Trophoblast cell (in vitro differentiated cells and primary cell): ENCODE data around the gene CYB561D1.

ENCODE experiments used
- DNase-seq, 2 donors: peaks; one replicate each; pipeline ENCODE4 v3.0.0-alpha.2; 2016
- H2AFZ ChIP-seq: 2 replicates; pipeline ENCODE4 v1.6.1; 2013; ENCODE audit warnings: low read length, moderate library complexity, mild to moderate bottlenecking; ENCODE audit not compliant: insufficient read depth, poor library complexity
- H2AK5ac ChIP-seq: 2 replicates; pipeline ENCODE4 v1.6.1; 2013; ENCODE audit warnings: mild to moderate bottlenecking, low read length
- H2BK120ac ChIP-seq: 2 replicates; pipeline ENCODE4 v1.6.1; 2013; ENCODE audit warnings: low read length, mild to moderate bottlenecking, moderate library complexity; ENCODE audit not compliant: insufficient read depth, poor library complexity
- H2BK12ac ChIP-seq: 2 replicates; pipeline ENCODE4 v1.6.1; 2013; ENCODE audit warnings: mild to moderate bottlenecking, low read length, moderate library complexity
- H2BK5ac ChIP-seq: 2 replicates; pipeline ENCODE4 v1.6.1; 2013; ENCODE audit warnings: low read length, low read depth, moderate library complexity, mild to moderate bottlenecking; ENCODE audit not compliant: poor library complexity
- H3K14ac ChIP-seq: 2 replicates; pipeline ENCODE4 v1.6.1; 2013; ENCODE audit warnings: mild to moderate bottlenecking, low read length
- H3K18ac ChIP-seq: 2 replicates; pipeline ENCODE4 v1.6.1; 2013; ENCODE audit warnings: mild to moderate bottlenecking, low read length
- H3K23ac ChIP-seq: 2 replicates; pipeline ENCODE4 v1.6.1; 2013; ENCODE audit warnings: low read length
- H3K27ac ChIP-seq: 2 replicates; pipeline ENCODE4 v1.5.1; 2013; ENCODE audit warnings: low read depth, mild to moderate bottlenecking, inconsistent platforms, low read length, moderate library complexity
- H3K27me3 ChIP-seq: 2 replicates; pipeline ENCODE4 v1.6.1; 2013; ENCODE audit warnings: inconsistent platforms, mild to moderate bottlenecking, low read length, moderate library complexity; ENCODE audit not compliant: insufficient read depth
- H3K36me3 ChIP-seq, 2 experiments: 1 replicate in 1 of 2; 2 replicates in 1 of 2; pipeline ENCODE4 v1.6.1; 2013; ENCODE audit warnings: low read length in 2 of 2, mild to moderate bottlenecking in 2 of 2, moderate library complexity in 1 of 2; ENCODE audit not compliant: insufficient read depth in 2 of 2, control insufficient read depth in 1 of 2
- H3K4ac ChIP-seq: 2 replicates; pipeline ENCODE4 v1.6.1; 2013; ENCODE audit warnings: low read depth, mild to moderate bottlenecking, low read length, moderate library complexity
- H3K4me1 ChIP-seq, 2 experiments: 1 replicate in 1 of 2; 2 replicates in 1 of 2; pipeline ENCODE4 v1.6.1; 2013; ENCODE audit warnings: low read length in 2 of 2, mild to moderate bottlenecking in 2 of 2, moderate library complexity in 1 of 2; ENCODE audit not compliant: insufficient read depth in 2 of 2, control insufficient read depth in 1 of 2
- H3K4me2 ChIP-seq: 2 replicates; pipeline ENCODE4 v1.6.1; 2013; ENCODE audit warnings: inconsistent platforms, mild to moderate bottlenecking, low read length, moderate library complexity
- H3K4me3 ChIP-seq: 2 replicates; pipeline ENCODE4 v1.5.1; 2013; ENCODE audit warnings: mild to moderate bottlenecking, low read depth, low read length, inconsistent platforms
- H3K79me1 ChIP-seq: one replicate; pipeline ENCODE4 v1.6.1; 2013; ENCODE audit warnings: low read length
- H3K79me2 ChIP-seq: 2 replicates; pipeline ENCODE4 v1.6.1; 2013; ENCODE audit warnings: low read length, mild to moderate bottlenecking; ENCODE audit not compliant: control insufficient read depth, insufficient read depth, poor library complexity
- H3K9ac ChIP-seq: 2 replicates; pipeline ENCODE4 v1.6.1; 2013; ENCODE audit warnings: mild to moderate bottlenecking, low read length
- H3K9me3 ChIP-seq: 2 replicates; pipeline ENCODE4 v1.6.1; 2013; ENCODE audit warnings: low read depth, mild to moderate bottlenecking, control low read depth, inconsistent platforms, low read length; ENCODE audit not compliant: insufficient read depth
- H4K12ac ChIP-seq: 2 replicates; pipeline ENCODE4 v1.6.1; 2013; ENCODE audit warnings: low read depth, mild to moderate bottlenecking, low read length, moderate library complexity
- H4K8ac ChIP-seq: 2 replicates; pipeline ENCODE4 v1.6.1; 2013; ENCODE audit warnings: low read depth, mild to moderate bottlenecking, low read length, moderate library complexity
- H4K91ac ChIP-seq: one replicate; pipeline ENCODE4 v1.6.1; 2013; ENCODE audit warnings: low read depth, mild to moderate bottlenecking, low read length, moderate library complexity
- WGBS: extraction: QIAGEN DNeasy Blood & Tissue Kit; methylation state at CpG from one replicate; pipeline ENCODE4 v1.1.7; 2013; ENCODE audit warnings: missing lambda C conversion rate; ENCODE audit not compliant: insufficient read length, insufficient coverage; ENCODE audit errors: extremely low coverage; 5-methylcytosine and 5-hydroxymethylcytosine counted together

CYB561D1 gene

GRCh38 chr1:109500941-109501381 lies 7.1 kb downstream of the CYB561D1 start:
- no peaks in the 10 kb centered on the region for H3K9me3 ChIP-seq
- DNase-seq, result peak in 1 of 2 donors; percentile 11
- H3K9ac ChIP-seq, result no peak overlapping the region
- no peak overlapping the region for H2BK5ac ChIP-seq
- peak overlapping the region; percentile 37 for H3K4me2 ChIP-seq
- H3K27me3 ChIP-seq, result no peaks in the 10 kb centered on the region
- peaks cover 2% of the 10 kb centered on the region for H3K79me1 ChIP-seq
- no peak overlapping the region for H3K4me3 ChIP-seq
- no peak overlapping the region for H3K14ac ChIP-seq
- H3K79me2 ChIP-seq, result no peaks in the 10 kb centered on the region
- no CpG with 5 or more reads among the region's 5 CpGs for whole genome bisulfite sequencing
- no peak overlapping the region for H2AK5ac ChIP-seq
- H3K27ac ChIP-seq, result peak overlapping the region; percentile 24
- no peak overlapping the region for H4K8ac ChIP-seq
- H3K4ac ChIP-seq, result no peak overlapping the region
- no peak overlapping the region for H4K12ac ChIP-seq
- peaks cover 6 to 11% of the 10 kb centered on the region in 2 experiments for H3K36me3 ChIP-seq
- H3K4me1 ChIP-seq, result peaks cover 15 to 24% of the 10 kb centered on the region in 2 experiments
- H2BK120ac ChIP-seq, result no peak overlapping the region
- no peak overlapping the region for H2AFZ ChIP-seq
- H4K91ac ChIP-seq, result no peak overlapping the region
- H3K18ac ChIP-seq, result no peak overlapping the region
- H3K23ac ChIP-seq, result no peak overlapping the region
- no peak overlapping the region for H2BK12ac ChIP-seq

GRCh38 chr1:109501644-109502363 lies 7.9 kb downstream of the CYB561D1 start:
- Histone ChIP-seq H3K9ac (no peak overlapping the region), H3K79me2 (no peaks in the 10 kb centered on the region), H2BK120ac (no peak overlapping the region), H2AFZ (no peak overlapping the region), H3K18ac (no peak overlapping the region), H4K12ac (no peak overlapping the region), H2BK5ac (no peak overlapping the region), H3K14ac (no peak overlapping the region), H3K4me3 (no peak overlapping the region), H4K91ac (no peak overlapping the region), H4K8ac (no peak overlapping the region), H3K27me3 (no peaks in the 10 kb centered on the region), H3K4me2 (no peak overlapping the region), H3K79me1 (peaks cover 2% of the 10 kb centered on the region), H3K9me3 (no peaks in the 10 kb centered on the region), H2BK12ac (no peak overlapping the region), H3K4me1 (peaks cover 15 to 24% of the 10 kb centered on the region in 2 experiments), H3K23ac (no peak overlapping the region), H3K4ac (no peak overlapping the region), H2AK5ac (no peak overlapping the region), H3K36me3 (peaks cover 2 to 5% of the 10 kb centered on the region in 2 experiments), H3K27ac (no peak overlapping the region)
- no CpG with 5 or more reads among the region's 5 CpGs for WGBS
- DNase-seq, result no peak

- Histone ChIP-seq H3K23ac (no peak overlapping the region), H3K18ac (no peak overlapping the region), H3K27me3 (no peaks in the 10 kb centered on the region), H3K9ac (no peak overlapping the region), H2BK120ac (no peak overlapping the region), H3K79me1 (peaks cover 2% of the 10 kb centered on the region), H3K79me2 (no peaks in the 10 kb centered on the region), H3K4me1 (peaks cover 15 to 24% of the 10 kb centered on the region in 2 experiments), H4K12ac (no peak overlapping the region), H3K4me3 (no peak overlapping the region), H4K91ac (no peak overlapping the region), H3K14ac (no peak overlapping the region), H3K27ac (no peak overlapping the region), H3K36me3 (peaks cover 0 to 1% of the 10 kb centered on the region in 2 experiments), H3K4ac (no peak overlapping the region), H3K9me3 (peaks cover 3% of the 10 kb centered on the region), H2AFZ (no peak overlapping the region), H2AK5ac (no peak overlapping the region), H4K8ac (no peak overlapping the region), H2BK5ac (no peak overlapping the region), H3K4me2 (no peak overlapping the region), H2BK12ac (no peak overlapping the region)
- no CpG with 5 or more reads among the region's 3 CpGs for WGBS
- no peak for DNase-seq
Measured at GRCh38 chr1:109502364-109502851, 8.5 kb downstream of the CYB561D1 start.

GRCh38 chr1:109503935-109504334 lies 10.0 kb downstream of the CYB561D1 start:
- H2BK5ac ChIP-seq, result no peak overlapping the region
- no peak overlapping the region for H3K9ac ChIP-seq
- no peak overlapping the region for H2AK5ac ChIP-seq
- H2AFZ ChIP-seq, result no peak overlapping the region
- H4K8ac ChIP-seq, result no peak overlapping the region
- no peak overlapping the region for H3K23ac ChIP-seq
- no peak overlapping the region for H3K18ac ChIP-seq
- no peak overlapping the region for H2BK120ac ChIP-seq
- H3K79me2 ChIP-seq, result no peaks in the 10 kb centered on the region
- no CpG with 5 or more reads among the region's 5 CpGs for WGBS
- H2BK12ac ChIP-seq, result no peak overlapping the region
- no peak overlapping the region for H3K4ac ChIP-seq
- no peak overlapping the region for H4K91ac ChIP-seq
- H3K14ac ChIP-seq, result no peak overlapping the region
- H4K12ac ChIP-seq, result no peak overlapping the region
- H3K36me3 ChIP-seq, result no peaks in the 10 kb centered on the region
- H3K27ac ChIP-seq, result no peak overlapping the region
- no peak for DNase-seq
- H3K9me3 ChIP-seq, result peaks cover 7% of the 10 kb centered on the region
- H3K4me3 ChIP-seq, result no peak overlapping the region
- H3K79me1 ChIP-seq, result peaks cover 2% of the 10 kb centered on the region
- H3K4me2 ChIP-seq, result no peak overlapping the region
- peaks cover 2% of the 10 kb centered on the region for H3K27me3 ChIP-seq
- H3K4me1 ChIP-seq, result peaks cover 15 to 24% of the 10 kb centered on the region in 2 experiments
